HUDEP-2 (cell line): ENCODE results near the gene MAMDC4.
"Not testable (repeated sequence)": the region's sequence is repeated elsewhere in the genome, so short reads cannot be mapped to it uniquely, and the experiment has no call there.

Experiments used
- DNase-seq, 76 experiments: peaks; one replicate each; lab custom pipeline; 2025; ENCODE audit not compliant: unreplicated experiment in 76 of 76; lab: John Stamatoyannopoulos, UW

The MAMDC4 gene

DNA sequence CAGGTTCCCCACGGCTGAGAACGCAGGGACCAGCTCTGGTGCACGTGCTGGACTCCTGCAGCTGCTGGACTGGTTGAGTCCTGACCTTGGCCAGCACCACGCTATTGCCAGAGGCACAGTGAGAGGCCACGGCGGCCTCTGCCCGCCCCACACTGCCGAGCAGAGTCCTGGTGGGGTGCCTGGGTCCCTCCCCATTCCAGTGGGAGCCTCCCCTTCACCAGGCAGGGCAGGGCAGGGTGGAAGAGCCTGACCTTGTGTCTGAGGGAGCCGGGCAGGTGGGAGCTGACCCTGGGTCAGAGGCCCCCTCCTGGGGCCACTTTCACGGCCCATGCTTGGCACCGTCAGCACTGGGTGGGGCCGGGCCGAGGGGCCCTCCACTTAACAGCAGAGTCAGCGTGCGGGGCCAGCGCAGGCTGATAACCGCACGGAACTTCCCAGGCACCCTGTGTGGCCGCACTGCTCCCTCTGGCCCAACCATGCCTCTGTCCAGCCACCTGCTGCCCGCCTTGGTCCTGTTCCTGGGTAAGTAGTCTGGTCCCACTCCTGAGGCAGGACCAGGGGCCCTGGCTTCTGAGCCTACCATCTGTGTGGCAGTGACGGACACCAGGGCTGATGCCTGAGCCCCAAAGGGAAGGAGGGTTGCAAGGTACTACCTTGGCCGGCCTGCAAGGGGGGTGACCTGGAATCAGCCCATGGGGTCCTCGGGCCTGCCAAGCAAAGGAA lies at the start of gene MAMDC4:
Gene MAMDC4, plus strand, starts transcription at position 406 of the 723 bp plus-strand sequence. Its CDS starts 71 bp downstream, at position 477.
- DNase-seq: no peak

GRCh38 chr9:136803009-136803550 lies 49.1 kb upstream of the MAMDC4 start:
- DNase-seq: not testable (repeated sequence)

GRCh38 chr9:136803551-136804508 lies 48.3 kb upstream of the MAMDC4 start:
- no peak for DNase-seq

DNA sequence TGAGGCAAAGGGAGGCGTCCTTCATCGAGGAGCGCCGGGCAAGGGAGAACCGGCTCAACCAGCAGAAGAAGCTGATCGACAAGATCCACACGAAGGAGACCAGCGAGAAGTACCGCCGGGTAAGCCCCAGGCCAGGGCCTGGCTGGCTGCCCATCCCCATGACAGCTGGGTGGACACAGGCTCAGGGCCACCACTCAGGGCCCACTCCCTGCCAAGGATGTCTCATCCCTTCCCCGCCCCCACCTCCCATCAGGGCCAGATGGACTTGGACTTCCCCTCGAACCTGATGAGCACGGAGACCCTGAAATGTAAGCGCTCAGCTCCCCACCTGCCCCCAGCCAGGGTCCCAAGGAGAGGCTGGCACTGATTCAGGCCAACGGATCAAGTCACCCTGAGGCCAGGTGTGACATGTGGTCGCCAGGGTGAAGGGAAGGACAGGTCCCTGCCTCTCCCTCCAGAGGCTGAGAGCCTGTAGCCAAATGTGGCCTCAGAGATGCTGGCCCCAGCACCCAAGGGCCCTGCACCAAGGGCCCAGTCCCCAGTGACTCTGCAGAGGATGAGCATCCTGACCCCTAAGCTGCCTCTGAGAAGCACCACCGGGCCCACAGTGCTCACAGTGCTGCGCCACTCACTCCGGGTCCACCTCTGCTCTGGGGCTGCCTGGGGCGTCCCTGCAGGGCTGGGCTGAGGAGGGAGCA lies 47.5 kb upstream of the MAMDC4 start:
- DNase-seq: no peak

DNA sequence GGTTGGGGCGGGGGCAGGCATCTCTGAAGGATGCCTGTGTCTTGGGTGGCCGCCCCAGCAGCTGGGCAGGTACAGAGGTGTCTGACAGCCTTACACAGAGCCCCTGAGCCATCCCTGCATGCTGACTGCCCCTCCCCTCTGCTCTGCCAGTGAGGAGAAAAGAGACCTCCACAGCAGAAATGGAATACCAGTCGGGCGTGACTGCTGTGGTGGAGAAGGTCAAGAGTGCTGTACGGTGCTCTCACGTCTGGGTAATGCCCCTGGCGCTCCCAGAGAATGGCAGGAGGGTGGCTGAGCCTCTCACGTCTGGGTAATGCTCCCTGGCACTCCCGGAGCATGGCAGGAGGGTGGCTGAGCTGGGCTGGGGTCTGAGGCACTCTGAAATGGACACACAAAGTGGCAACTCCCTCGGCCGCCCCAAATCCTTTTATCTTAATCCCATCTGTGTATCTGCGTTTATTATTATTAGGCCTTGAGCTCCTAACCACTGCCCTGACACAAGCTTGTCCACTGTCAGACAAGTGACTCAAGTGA lies 46.9 kb upstream of the MAMDC4 start:
- DNase-seq: no peak

DNA sequence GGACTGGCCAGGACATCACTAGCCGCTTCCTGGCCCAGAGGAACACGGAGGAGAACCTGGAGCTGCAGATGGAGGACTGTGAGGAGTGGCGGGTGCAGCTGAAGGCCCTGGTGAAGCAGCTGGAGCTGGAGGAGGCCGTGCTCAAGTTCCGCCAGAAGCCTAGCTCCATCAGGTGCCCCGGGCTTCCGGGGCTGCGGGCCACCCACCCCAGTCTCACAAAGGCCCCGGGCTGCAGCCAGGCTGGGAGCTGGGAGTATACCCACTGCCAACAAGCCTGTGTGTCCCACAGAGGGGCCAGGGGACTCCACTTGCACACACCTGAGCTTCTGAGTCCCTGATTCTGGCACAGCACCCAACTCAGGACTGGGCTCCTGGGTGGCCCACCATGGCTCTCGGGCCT lies 46.1 kb upstream of the MAMDC4 start:
- no peak for DNase-seq

DNA sequence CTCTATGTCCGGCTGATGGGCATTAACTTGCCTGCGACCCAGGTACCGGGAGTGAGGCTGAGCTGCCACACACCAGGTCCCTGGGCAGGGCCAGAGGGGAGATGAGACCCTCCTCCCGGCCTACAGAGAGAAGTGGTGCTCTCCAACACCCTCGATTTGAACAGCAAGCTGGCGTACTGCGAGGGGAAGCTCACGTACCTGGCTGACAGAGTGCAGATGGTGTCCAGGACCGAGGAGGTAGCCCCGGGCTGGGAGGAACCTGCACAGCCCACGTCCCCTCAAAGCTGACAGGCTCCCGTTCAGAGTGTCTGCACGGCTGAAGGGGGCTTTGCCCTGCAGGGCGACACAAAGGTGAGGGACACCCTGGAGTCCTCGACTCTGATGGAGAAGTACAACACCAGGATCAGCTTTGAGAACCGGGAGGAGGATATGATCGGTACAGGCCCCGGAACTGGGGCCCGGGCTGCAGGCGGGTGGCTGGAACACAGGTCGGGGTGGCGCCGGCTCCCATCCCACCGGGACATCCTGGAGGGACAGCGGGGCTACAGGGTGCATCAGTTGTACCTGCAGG lies 45.4 kb upstream of the MAMDC4 start:
- DNase-seq: no peak

DNA sequence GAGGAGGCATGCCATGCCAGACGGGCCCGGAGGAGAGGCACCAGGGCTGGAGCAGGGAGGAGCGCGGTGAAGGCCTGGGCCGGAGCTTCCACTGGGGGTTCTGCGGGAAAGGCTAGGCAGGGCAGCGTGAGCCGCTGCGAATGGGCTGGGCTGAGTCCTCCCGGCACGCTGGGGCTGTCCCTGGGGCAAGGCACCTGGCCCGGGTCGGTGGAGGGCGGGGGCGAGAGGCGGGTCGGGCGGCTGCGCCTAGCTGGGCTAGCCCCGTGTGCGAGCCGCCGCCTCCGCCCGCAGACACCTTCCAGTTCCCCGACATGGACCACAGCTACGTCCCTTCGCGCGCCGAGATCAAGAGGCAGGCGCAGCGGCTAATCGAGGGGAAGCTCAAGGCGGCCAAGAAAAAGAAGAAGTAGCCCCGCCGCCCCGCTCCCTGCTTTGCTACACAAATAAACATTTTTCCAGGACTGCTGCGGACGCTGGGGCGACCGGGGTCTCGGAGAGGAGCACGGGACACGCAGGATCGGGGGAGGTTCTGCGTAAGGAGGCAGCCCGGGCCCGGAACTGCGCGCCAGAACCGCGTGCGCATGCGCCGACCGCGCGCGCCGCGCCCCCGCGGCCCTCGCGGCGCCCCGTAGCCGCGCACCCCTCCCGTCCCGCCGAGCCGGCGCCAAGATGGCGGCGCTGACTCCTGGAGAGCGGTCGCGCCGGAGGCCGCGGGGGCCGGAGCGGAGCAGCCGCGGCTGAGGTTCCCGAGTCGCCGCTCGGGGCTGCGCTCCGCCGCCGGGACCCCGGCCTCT lies 44.7 kb upstream of the MAMDC4 start, which contains the start of gene RABL6:
Gene RABL6, plus strand, starts transcription at position 668 of the 794 bp plus-strand sequence. CDS start 249 bp downstream, outside the sequence.
- peak in 65 of 76 experiments; percentile 16 to 80 (median 59) for DNase-seq

- peak in 7 of 76 experiments; percentile 19 to 56 (median 29) for DNase-seq
These were observed 43.9 kb upstream of the MAMDC4 start for GRCh38 chr9:136808075-136808805.

DNA sequence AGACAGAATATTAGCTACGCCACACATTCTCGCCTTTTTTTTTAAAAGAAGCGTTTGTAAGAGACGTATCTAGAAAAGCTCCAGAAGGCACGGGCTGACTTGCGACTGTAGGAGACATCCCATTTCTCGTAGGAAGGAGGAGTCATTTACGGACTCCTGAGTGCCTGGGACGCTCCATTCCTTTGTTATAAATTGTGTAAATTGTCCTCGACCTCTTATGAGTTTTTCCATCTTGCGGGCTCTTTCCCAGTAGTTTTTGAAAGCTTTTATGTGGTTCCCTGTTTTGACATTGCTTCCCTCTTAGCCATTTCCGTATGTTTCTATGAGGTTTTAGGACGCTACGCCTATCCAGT lies 43.4 kb upstream of the MAMDC4 start:
- no peak for DNase-seq

DNA sequence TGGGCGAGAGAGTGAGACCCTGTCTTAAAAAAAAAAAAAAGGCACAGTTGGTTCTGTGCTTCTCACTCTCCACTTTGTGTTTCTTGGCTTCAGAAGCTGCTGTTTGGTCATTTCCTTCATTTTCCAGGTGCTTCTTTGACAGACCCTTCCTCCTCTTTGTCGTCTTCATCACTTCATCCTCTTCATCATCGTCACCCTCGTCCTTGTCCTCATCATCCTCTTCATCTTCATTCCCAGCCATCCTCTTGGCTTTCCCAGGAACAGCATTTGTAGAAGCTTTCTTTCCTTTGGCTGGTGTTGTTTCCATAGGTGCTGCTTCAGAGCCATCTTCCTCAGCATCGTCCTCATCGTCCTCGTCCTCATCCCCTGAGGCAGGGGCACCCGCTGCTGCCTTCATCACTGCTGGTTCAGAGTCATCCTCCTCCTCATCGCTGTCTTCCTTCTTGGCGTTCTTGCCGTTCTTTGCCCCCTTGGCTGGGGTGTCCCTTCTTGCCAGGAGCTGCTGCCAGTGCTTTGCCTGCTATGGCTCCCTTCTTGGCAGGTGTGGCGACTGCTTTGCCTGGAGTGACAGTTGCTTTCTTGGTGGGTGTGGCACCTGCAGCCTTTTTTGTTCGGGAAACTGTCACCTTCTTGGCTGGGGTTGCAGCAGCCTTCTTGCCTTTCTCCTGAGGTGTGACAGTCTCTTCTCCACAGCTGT lies 37.3 kb upstream of the MAMDC4 start:
- no peak for DNase-seq

DNA sequence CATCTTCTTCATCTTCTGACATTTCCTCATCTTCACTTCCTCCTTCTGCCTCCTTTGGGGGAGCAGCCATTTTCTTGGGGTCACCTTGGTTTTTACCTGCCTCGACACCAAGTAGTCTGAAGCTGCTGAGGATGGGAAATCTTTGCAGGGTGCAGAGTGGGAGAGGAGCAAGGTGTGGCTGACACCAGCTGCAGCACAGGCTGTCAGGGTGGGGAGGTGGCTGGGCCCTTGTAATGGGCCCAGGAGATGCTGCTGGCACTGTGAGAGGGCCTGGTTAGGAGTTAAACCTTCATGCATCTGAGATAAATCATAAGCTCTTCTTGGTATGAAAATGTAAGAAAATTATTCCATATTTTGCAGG lies 36.7 kb upstream of the MAMDC4 start:
- DNase-seq: no peak

- DNase-seq: no peak
These were observed 30.9 kb upstream of the MAMDC4 start for GRCh38 chr9:136820971-136821825.

DNA sequence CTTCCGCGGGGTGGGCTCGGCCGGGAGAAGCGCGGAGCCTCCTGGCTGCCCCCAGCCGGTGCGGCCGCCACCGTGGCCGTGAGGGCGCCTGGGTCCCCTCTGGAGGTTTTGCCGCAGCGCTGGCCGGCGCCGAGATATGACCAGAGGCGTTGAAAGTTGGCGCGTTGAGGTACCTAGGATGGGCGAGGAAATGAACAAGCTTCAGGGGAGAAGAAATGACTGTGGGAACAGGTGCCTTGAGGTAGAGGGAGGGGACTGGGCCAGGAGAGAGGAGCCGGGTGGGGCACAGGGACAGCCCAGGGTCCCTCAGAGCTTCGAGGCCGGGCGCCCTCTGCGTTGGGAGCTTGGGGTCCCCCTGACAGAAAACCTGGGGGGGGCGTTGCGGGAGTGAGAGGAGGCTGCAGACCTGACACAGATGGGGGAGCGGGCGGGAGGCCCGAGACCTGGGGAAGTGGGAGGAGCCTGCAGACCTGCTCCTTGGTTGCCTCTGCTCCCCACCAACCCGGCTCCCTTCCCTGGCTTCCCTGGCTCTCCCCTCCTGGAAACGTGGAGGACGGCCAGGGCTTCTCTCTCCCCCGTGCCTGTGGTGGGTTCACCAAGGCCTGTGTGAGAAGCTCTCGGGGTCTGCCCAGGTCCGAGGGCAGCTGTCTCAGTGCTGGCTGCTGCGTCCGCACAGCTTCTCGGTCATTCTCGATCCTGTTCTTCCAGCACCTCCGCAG lies 30.2 kb upstream of the MAMDC4 start:
- no peak for DNase-seq

- no peak for DNase-seq
These were observed 28.8 kb upstream of the MAMDC4 start for GRCh38 chr9:136823136-136824046.
